Liver (tissue), 9 donors: ENCODE results near the gene COMMD10. TPM values are rescaled to one million over a fixed set of nuclear protein-coding genes. Genes with fewer than 3 reads are reported as not detected.

Experiments used
- DNase-seq: peaks from one replicate; pipeline ENCODE4 v3.0.0-alpha.2; 2017; ENCODE audit warnings: low spot score
- H3K27ac ChIP-seq, 2 donors: one replicate each; pipeline ENCODE4 v1.7.0; 2013; ENCODE audit warnings: inconsistent platforms in 2 of 2, low read length in 2 of 2, control low read depth in 1 of 2, low read depth in 1 of 2, mild to moderate bottlenecking in 1 of 2
- H3K27me3 ChIP-seq, 4 donors: one replicate each; pipeline versions ENCODE4 v1.6.1 to v1.7.0; 2013; ENCODE audit warnings: low read length in 3 of 4, inconsistent platforms in 1 of 4, mild to moderate bottlenecking in 1 of 4, moderate library complexity in 1 of 4; ENCODE audit not compliant: control insufficient read depth in 4 of 4, insufficient read depth in 4 of 4
- H3K36me3 ChIP-seq, 4 donors: one replicate each; pipeline versions ENCODE4 v1.6.1 to v1.7.0; 2013; ENCODE audit warnings: low read length in 3 of 4, mild to moderate bottlenecking in 3 of 4, low read depth in 1 of 4, moderate library complexity in 1 of 4; ENCODE audit not compliant: control insufficient read depth in 4 of 4, insufficient read depth in 3 of 4
- H3K4me1 ChIP-seq, 4 donors: one replicate each; pipeline versions ENCODE4 v1.6.1 to v1.7.0; 2013; ENCODE audit warnings: low read length in 3 of 4, mild to moderate bottlenecking in 3 of 4, moderate library complexity in 1 of 4; ENCODE audit not compliant: control insufficient read depth in 4 of 4, insufficient read depth in 4 of 4
- H3K4me3 ChIP-seq, 3 donors: one replicate each; pipeline versions ENCODE4 v1.6.1 to v1.7.0; 2013; ENCODE audit warnings: low read length in 3 of 3, control low read depth in 1 of 3, low read depth in 1 of 3, mild to moderate bottlenecking in 1 of 3
- H3K9ac ChIP-seq, 2 donors: one replicate each; pipeline ENCODE4 v1.7.0; 2013; ENCODE audit warnings: low read length in 2 of 2, mild to moderate bottlenecking in 2 of 2, moderate library complexity in 2 of 2, control low read depth in 1 of 2, low read depth in 1 of 2
- H3K9me3 ChIP-seq, 4 donors: one replicate each; pipeline versions ENCODE4 v1.6.1 to v1.7.0; 2013; ENCODE audit warnings: low read length in 3 of 4; ENCODE audit not compliant: control insufficient read depth in 4 of 4
- CTCF ChIP-seq: fragments of 150-350 bp; IDR thresholded peaks from 2 replicates; pipeline ENCODE4 v1.5.1; 2017; ENCODE audit warnings: improper control_type of control experiment, low read depth, low read length; ENCODE audit not compliant: missing input control
- EGR1 ChIP-seq, 2 donors: IDR thresholded peaks; 2 replicates each; pipeline ENCODE4 v1.6.1; 2016 to 2018; ENCODE audit warnings: antibody characterized with exemption in 2 of 2, low read depth in 2 of 2
- FOXA1 ChIP-seq: IDR thresholded peaks from 2 replicates; pipeline ENCODE4 v1.6.1; 2016; ENCODE audit warnings: antibody characterized with exemption
- GABPA ChIP-seq, 2 donors: IDR thresholded peaks in 1 of 2; conservative IDR thresholded peaks in 1 of 2; 2 replicates each; pipeline ENCODE4 v1.6.1; 2016; ENCODE audit warnings: antibody characterized with exemption in 2 of 2, mild to moderate bottlenecking in 1 of 2, moderate library complexity in 1 of 2
- RAD21 ChIP-seq, 2 donors: IDR thresholded peaks; 2 replicates each; pipeline ENCODE4 v1.6.1; 2016; ENCODE audit warnings: antibody characterized with exemption in 2 of 2, mild to moderate bottlenecking in 2 of 2
- YY1 ChIP-seq: IDR thresholded peaks from 2 replicates; pipeline ENCODE4 v1.6.1; 2016; ENCODE audit warnings: antibody characterized with exemption, mild to moderate bottlenecking
- WGBS: extraction: QIAGEN DNeasy Blood & Tissue Kit; methylation state at CpG from one replicate; pipeline ENCODE4 v1.1.7; 2013; 5-methylcytosine and 5-hydroxymethylcytosine counted together
- polyA plus RNA-seq, 2 donors: library from polyadenylated mRNA; stranded (reverse) in 1 of 2; unstranded in 1 of 2; fragments of 200-250 nt in 1 of 2; fragments of >200 nt in 1 of 2; fragmentation: Nextera tagmentation in 1 of 2; extraction: Ambion mirVana in 1 of 2; gene quantifications; one replicate each; pipeline versions ENCODE4 v1.2.1 to v1.2.3, GENCODE V29; 2013 to 2015
- total RNA-seq, 2 donors: library from RNA; depleted of rRNA; stranded (reverse); fragments of >200 nt; gene quantifications; one replicate each; pipeline ENCODE4 v1.2.3, GENCODE V29; 2014
- TF ChIP-seq, protein P1 (sequence below): IDR thresholded peaks from 2 replicates; pipeline ENCODE4 v1.6.1; 2016; ENCODE audit warnings: antibody characterized with exemption, mild to moderate bottlenecking
- TF ChIP-seq, protein P2 (sequence below): IDR thresholded peaks from 2 replicates; pipeline ENCODE4 v1.6.1; 2016; ENCODE audit warnings: antibody characterized with exemption
- TF ChIP-seq, protein P3 (sequence below): IDR thresholded peaks from 2 replicates; pipeline ENCODE4 v1.6.1; 2016; ENCODE audit warnings: antibody characterized with exemption
- donor health status: healthy.
- donor health status: healthy.
- donor health status: healthy.
- donor health status: healthy.
- donor health status: healthy.

The COMMD10 gene
- total and polyA plus RNA-seq, 4 donors: 8.9 to 30.5 (median 19.3) TPM

DNA sequence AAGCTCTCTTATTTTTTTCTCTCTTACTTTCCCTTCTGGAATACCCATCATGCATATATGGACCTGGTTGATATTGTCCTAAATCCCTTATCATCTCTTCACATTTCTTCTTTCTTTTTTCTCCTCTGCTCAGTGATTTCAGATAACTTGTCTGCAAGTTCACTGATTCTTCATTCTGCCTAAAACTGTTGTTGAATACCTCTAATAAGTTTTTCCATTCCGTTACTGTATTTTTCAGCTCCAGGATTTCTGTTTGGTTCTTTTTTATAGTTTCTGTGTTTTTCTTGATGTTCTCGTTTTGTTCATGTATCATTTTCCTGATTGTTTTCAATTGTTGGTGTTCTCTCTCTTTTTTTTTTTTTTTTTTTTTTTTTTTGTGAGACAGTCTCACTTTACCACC, 203.7 kb downstream of the COMMD10 start (continued):
- TF ChIP-seq, protein P1, sequence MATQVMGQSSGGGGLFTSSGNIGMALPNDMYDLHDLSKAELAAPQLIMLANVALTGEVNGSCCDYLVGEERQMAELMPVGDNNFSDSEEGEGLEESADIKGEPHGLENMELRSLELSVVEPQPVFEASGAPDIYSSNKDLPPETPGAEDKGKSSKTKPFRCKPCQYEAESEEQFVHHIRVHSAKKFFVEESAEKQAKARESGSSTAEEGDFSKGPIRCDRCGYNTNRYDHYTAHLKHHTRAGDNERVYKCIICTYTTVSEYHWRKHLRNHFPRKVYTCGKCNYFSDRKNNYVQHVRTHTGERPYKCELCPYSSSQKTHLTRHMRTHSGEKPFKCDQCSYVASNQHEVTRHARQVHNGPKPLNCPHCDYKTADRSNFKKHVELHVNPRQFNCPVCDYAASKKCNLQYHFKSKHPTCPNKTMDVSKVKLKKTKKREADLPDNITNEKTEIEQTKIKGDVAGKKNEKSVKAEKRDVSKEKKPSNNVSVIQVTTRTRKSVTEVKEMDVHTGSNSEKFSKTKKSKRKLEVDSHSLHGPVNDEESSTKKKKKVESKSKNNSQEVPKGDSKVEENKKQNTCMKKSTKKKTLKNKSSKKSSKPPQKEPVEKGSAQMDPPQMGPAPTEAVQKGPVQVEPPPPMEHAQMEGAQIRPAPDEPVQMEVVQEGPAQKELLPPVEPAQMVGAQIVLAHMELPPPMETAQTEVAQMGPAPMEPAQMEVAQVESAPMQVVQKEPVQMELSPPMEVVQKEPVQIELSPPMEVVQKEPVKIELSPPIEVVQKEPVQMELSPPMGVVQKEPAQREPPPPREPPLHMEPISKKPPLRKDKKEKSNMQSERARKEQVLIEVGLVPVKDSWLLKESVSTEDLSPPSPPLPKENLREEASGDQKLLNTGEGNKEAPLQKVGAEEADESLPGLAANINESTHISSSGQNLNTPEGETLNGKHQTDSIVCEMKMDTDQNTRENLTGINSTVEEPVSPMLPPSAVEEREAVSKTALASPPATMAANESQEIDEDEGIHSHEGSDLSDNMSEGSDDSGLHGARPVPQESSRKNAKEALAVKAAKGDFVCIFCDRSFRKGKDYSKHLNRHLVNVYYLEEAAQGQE: no peak

- Histone ChIP-seq H3K27me3 (no peaks in the 10 kb centered on the region), H3K27ac (no peak overlapping the region), H3K4me1 (no peaks in the 10 kb centered on the region), H3K9me3 (peaks cover 0 to 6% (median 0%) of the 10 kb centered on the region in 4 donors), H3K36me3 (no peaks in the 10 kb centered on the region), H3K4me3 (no peak overlapping the region), H3K9ac (no peak overlapping the region)
- no peak for DNase-seq
- WGBS: 87% methylated on average over 3 of the region's 3 CpGs
- TF ChIP-seq CTCF (peak; percentile 44), YY1 (no peak), GABPA (IDR thresholded peaks at IDR 0.05 in 1 of 2, conservative IDR thresholded peaks at IDR 0.05 in 1 of 2) (no peak), RAD21 (IDR thresholded peaks at IDR 0.05) (peak; percentile 61 to 77), EGR1 (IDR thresholded peaks at IDR 0.05; ENCODE audit: low read depth in 2 of 2) (no peak), FOXA1 (no peak)
- TF ChIP-seq, protein P1: no peak
- TF ChIP-seq, protein P2, sequence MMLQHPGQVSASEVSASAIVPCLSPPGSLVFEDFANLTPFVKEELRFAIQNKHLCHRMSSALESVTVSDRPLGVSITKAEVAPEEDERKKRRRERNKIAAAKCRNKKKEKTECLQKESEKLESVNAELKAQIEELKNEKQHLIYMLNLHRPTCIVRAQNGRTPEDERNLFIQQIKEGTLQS: no peak
- TF ChIP-seq, protein P3, sequence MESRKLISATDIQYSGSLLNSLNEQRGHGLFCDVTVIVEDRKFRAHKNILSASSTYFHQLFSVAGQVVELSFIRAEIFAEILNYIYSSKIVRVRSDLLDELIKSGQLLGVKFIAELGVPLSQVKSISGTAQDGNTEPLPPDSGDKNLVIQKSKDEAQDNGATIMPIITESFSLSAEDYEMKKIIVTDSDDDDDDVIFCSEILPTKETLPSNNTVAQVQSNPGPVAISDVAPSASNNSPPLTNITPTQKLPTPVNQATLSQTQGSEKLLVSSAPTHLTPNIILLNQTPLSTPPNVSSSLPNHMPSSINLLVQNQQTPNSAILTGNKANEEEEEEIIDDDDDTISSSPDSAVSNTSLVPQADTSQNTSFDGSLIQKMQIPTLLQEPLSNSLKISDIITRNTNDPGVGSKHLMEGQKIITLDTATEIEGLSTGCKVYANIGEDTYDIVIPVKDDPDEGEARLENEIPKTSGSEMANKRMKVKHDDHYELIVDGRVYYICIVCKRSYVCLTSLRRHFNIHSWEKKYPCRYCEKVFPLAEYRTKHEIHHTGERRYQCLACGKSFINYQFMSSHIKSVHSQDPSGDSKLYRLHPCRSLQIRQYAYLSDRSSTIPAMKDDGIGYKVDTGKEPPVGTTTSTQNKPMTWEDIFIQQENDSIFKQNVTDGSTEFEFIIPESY: no peak
Observed at GRCh38 chr5:116289276-116289675, 204.5 kb downstream of the COMMD10 start.
